Measurements from ENCODE around the gene KMT2B.

KMT2B gene

DNA sequence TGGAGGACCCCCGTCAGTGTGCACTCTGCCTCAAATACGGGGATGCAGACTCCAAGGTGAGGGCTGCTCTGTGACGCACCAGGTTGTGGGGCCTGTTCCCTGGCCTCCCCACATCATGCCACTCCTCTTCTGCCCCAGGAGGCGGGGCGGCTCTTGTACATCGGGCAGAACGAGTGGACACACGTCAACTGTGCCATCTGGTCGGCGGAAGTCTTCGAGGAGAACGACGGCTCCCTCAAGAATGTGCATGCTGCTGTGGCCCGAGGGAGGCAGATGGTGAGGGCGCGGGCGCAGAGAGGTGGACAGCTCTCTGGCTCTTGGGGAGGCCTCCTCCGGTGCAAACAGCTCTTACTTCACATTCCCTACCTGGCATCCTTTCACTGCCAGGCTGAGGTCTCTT lies 11.2 kb downstream of the KMT2B start:
- DNase-seq, result no peak

DNA sequence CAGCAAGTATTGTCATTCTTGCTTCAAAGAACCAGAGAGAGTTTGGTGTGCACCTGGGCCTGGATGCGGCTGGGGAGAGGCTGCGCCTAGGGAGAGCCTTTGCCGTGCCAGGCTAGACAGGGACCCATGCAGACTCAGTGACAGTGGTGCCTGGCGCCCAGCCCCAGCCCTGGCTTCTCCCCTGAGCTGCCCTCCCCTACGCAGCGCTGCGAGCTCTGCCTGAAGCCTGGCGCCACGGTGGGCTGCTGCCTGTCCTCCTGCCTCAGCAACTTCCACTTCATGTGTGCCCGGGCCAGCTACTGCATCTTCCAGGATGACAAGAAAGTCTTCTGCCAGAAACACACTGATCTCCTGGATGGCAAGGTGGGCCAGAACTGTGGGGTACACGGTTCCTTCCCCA lies 12.0 kb downstream of the KMT2B start:
- DNase-seq, result no peak

- DNase-seq, result no peak
Measured at GRCh38 chr19:35730326-35730725, 12.5 kb downstream of the KMT2B start.

DNA sequence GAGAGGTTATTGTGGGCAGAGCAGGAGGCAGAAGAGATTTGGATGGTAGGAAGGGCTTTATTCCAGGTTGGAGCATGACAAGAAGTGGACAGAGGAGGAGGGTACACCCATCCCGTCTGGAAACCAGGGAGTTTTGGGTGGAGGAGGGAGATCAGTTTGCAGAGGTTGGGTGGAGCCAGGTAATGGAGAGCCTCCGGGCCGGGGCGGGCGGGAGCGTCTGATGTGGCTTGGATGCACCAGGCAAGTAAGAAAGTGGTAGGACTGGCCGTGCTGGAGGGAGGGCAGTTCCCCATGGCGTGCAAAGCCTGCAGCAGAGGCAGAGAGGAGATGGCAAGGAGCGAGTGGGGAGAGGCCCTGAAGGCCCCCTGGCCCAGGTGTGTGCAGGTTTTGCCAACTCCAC lies 13.6 kb downstream of the KMT2B start:
- no peak for DNase-seq

- DNase-seq, result no peak
Measured at GRCh38 chr19:35731779-35732405, 14.1 kb downstream of the KMT2B start.

GRCh38 chr19:35732540-35733179 lies 14.9 kb downstream of the KMT2B start:
- DNase-seq, result no peak

GRCh38 chr19:35733180-35734125 lies 15.7 kb downstream of the KMT2B start:
- DNase-seq, result no peak

DNA sequence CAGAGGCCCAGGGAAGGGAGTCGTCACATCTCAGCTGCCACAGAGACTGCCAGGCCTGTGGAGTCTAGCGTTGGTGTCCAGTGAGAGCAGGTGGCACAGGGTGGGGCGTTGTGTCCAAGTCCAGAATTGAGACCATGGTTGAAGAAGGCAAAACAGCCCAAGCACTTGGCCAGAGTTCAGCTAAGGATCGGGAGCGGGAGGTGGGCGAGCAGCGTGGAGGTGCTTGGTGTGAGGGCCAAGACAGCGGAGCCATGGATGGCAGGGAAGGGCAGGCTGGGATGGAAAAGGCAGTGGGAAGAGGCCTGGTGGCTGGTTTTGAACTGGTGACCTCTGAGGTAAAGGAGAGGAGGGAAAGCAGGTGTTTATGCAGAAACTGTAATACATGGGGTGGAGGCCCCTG lies 16.5 kb downstream of the KMT2B start:
- no peak for DNase-seq

GRCh38 chr19:35734889-35735288 lies 17.1 kb downstream of the KMT2B start:
- no peak for DNase-seq

- no peak for DNase-seq
Measured at GRCh38 chr19:35736913-35737886, 19.4 kb downstream of the KMT2B start.

DNA sequence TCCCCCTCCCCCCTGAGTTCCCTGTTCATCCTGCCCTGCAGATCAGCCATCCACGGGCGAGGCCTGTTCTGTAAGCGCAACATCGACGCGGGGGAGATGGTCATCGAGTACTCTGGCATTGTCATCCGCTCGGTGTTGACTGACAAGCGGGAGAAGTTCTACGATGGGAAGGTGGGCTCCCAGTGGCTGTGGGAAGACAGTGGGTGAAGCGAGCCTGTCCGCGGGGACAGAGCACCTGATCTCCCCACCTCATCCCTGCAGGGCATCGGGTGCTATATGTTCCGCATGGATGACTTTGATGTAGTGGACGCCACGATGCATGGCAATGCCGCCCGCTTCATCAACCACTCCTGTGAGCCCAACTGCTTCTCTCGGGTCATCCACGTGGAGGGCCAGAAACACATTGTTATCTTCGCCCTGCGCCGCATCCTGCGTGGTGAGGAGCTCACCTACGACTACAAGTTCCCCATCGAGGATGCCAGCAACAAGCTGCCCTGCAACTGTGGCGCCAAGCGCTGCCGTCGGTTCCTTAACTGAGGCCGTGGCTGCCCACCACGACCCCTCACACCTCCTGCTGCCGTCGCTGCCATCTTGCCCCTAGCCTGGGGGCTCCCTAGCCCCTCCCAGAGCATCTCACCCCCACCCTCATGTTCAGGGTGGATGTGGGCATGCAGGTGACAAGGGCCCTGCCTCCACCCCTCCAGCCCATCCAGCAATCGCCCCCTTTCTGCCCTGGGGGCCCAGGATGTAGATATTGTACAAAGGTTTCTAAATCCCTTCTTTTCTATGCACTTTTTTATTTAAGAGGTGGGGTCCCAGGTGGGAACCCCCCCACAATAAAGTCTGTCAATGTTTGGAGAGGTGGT lies 20.5 kb downstream of the KMT2B start:
- no peak for DNase-seq

GRCh38 chr19:35738887-35739229 lies 21.1 kb downstream of the KMT2B start:
- no peak for DNase-seq

DNA sequence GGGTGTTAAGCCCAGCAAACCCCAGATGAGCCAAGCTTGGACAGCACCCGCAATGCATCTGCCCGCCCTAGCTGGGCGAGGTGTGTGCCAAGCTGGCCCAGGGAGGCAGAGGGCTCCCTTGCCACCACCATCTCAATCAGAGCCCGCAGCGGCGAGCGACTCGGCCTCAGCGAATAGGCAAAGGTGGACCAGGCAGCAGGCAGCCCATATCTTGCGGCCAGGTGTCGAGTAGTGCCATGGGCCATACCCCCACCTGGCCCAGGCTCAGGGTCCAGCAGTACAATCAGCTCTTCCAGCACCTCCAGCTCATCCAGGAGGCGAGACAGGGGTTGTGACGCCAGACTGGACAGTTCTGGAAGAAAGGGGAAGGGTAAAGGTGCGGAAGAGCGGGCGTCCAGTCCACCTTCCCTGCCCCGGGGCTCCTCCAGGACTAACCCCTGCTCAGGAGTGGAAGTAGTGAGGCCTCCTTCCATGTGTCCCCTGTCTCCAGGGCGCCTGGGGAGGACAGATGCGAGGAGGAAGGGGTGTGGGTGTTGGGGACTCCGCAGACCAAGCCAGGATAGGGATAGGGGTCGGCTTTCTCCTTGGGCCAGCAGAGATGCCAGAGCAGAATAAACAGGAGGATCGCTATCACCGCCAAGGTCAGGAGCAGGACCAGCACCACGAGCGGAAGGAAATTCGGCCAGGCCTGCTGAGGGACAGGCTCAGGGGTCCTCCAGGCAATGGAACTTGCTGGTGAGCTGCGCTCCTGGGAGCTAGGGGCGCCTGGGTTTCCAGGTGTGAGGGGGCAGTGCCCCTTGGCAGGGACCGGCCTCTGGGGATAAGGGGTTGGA lies 21.7 kb downstream of the KMT2B start:
- DNase-seq, result no peak

DNA sequence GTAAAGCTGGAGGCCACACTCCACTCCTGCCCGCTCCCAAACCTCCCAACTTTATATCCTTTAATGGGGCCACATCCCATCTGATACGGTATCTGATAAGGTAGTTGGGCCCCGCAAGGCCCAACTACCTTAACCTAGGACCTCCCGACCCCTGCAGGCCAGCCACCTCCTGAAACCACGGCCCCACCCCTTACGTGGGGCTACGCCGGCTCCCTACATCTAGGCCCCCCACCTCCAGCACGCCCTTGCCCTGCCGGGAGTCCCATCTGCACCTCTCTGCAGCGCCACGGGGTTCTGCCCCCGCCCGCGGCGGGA lies 22.3 kb downstream of the KMT2B start:
- DNase-seq, result no peak

DNA sequence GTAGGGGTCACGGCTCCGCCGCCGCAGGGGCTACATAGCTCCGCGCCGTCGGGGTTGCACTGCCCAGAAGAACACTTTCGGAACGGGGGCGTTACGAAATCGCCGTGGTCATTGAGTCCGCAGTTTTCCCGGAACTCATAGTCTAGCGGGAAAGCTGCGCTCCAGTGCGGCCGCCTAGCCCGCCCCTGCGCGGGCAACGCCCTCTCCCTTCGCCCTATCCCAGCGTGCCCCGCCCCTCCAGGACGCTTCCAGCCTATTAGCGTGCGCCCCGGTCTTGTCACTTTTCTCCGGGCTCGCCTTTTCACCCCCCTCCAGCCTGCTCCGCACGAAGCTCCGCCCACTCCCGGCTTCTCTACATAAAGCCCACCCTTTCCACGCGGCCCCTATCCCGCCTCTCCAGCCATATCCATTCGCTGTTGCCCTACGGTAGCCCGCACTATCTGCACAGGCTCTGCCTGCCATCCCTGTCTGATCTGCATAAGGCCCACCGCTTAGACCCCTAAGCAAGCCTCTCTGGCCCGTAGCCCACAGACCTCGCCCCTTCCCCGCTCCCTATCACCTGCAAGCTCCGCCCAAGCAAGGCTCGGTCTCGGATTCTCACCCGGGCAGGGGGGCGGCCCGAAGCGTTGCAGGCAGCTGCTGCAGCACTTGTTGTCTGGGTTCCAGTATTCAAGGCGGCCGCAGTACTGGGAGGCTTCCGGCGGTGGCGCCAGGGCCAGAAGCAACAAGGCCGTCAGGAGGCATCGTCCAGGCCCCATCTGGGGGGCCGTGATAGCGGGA lies 22.8 kb downstream of the KMT2B start:
- peak; percentile 93 for DNase-seq

DNA sequence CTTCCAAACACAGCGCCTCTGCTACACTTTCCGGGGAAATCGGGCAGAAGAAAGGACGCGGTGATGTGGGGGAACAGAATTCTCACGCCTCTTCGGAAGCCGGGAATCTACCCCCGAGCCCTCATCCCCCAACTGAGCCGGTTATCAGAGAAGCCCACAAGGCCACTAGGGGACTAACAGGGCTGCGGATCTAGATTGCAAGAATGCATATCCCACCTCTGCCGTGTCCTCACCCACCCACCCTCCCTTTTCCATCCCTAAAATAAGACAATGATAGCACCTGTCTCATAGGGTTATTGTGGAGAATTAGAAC lies 23.4 kb downstream of the KMT2B start:
- DNase-seq, result no peak

GRCh38 chr19:35742121-35742724 lies 24.4 kb downstream of the KMT2B start, which contains the start of gene IGFLR1:
Gene IGFLR1, minus strand, starts transcription at chr19:35742452. Its CDS starts 1,272 bp downstream, at chr19:35741180.
- peak; percentile 56 for DNase-seq

DNA sequence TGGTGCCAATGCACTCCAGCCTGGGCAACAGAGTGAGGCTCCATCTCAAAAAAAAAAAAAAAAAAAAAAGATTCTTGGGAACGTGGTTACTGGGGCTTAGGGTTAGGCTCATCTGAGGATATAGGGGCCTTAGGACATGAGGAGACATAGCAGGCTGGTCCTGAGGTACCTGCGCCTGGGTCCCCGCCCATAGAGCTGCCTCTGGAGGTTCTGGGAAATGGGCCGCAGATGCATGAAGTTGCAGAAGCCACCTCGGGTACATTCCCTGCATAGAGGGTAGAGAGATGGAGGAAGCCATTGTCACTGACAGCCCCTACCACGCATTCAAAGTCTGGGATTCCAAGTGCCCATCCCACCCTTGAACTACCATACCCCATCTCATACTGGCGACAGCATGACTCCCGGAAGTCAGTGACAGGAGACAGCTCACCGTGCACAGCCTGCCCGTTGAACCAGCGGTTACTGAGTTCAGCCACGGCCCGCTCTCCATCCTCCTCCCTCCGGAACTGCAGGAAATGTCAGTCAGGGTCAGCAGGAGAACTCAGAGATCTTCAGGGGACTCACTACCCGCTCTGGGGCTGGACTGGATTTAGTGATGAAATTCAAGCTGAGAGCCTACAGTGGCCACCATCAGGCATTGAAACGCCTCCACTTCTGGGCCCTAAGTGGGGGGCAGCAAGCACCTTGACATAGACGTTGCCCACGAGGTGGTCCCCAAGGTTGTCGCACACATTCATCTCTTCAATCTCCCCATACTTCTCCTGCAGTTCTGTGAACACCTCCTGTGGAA lies 26.0 kb downstream of the KMT2B start:
- DNase-seq, result no peak

Data from GDM1 (cell line).